ENCODE results near the gene DNAJC5.

DNAJC5 gene

GRCh38 chr20:63942250-63942951, 47.5 kb downstream of the DNAJC5 start:
- FAIRE-seq: no peak

- FAIRE-seq: no peak
Measured at GRCh38 chr20:63942969-63943807, 48.3 kb downstream of the DNAJC5 start.

DNA sequence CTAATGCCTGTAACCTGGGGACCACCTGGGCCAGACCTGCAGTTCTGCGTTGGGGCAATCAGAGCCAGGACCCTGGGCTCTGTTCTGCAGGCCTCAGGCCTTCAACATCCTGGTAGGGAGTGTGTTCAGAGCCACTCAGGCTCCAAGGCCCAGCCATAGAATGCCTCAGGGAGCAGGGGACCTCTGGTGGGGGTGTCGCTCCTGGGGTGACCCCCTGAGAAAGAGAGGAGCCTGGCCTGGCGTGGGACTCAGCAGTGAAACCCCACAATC, 48.8 kb downstream of the DNAJC5 start:
- FAIRE-seq: no peak

GRCh38 chr20:63944078-63944941, 49.4 kb downstream of the DNAJC5 start:
- no peak for FAIRE-seq

- no peak for FAIRE-seq
Measured at GRCh38 chr20:63945031-63945658, 50.2 kb downstream of the DNAJC5 start.

DNA sequence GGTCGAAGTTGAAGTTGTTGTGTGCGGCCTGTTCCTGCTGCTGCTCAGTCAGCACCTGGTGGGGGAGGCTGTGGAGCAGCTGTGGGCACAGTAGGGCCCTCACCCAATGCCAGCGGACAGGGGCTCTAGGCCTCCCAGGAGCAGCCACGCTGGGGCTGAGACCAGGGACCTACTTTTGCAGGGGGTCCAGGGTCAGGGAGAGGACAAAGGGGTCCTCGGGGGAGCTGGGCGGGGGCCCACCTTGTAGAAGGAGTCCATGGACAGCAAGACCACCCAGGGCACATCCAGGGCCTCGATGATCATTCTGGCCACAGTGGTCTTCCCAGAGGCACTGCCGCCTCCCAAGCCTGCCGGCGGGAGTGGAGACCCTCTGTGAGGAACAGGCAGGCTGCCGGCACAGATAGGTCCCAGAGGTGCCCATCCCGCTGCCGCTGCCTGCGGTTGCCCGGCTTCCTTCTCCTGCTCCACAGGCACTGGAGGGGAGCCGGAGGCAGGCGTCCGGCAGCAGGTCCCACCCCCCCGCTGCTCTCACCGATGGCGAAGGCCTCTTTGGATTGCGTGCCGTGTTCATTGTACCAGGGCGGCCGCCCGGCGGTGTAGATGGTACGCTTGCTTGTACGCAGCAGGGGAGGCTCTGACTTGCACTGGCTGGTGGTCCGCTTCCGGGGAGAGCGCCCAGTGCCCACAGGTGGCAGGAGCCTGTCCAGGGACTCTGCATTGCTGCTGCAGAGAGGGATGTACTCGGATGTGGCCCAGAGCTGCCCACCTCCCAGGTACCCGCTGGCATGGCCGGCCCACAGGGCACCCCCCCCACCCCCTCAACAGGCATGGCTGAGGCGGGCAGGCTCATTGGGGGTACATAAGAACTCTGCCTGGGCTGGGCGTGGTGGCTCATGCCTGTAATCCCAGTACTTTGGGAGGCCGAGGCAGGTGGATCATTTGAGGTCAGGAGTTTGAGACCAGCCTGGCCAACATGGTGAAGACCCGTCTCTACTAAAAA, 51.3 kb downstream of the DNAJC5 start:
- no peak for FAIRE-seq

- FAIRE-seq: no peak
Measured at GRCh38 chr20:63946986-63947637, 52.2 kb downstream of the DNAJC5 start.

DNA sequence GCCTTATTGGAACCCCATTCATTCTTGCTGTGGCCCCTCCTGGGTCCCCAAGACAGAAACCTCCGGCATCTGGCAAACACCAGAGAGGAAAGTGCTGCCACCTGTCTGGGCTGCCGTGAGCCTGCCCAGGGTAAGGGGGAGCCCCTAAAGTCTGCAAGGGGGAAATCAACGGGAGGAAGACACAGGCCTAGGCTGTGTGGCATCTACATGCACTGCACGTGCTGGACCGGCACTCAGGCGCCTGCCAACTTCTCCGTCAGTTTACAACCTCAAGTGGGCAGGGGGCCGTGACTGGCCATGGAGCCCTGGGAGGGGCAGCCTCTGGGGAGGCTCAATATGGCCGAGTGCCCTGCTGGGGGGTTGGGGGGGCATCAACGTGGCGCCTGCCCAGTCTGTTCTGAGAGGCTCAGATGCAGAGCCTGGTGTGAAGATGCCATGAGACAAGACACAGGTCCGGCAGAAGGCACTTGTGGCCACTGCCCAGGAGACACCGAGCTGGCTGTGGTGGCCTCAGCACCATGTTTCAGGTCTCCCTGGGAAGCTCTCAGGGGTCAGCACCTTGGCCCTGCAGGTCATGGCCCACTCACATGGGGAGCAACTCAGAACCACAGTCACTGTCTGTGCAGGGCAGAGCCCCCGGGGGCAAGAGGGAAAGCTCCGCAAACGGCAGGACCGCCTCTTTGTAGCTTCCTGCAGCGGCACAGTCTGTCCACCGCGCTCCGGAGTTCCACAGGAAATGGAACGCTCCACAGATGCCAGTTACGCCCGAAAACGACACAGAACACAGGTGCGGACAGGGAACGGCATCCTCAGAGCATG, 52.9 kb downstream of the DNAJC5 start:
- FAIRE-seq: no peak

DNA sequence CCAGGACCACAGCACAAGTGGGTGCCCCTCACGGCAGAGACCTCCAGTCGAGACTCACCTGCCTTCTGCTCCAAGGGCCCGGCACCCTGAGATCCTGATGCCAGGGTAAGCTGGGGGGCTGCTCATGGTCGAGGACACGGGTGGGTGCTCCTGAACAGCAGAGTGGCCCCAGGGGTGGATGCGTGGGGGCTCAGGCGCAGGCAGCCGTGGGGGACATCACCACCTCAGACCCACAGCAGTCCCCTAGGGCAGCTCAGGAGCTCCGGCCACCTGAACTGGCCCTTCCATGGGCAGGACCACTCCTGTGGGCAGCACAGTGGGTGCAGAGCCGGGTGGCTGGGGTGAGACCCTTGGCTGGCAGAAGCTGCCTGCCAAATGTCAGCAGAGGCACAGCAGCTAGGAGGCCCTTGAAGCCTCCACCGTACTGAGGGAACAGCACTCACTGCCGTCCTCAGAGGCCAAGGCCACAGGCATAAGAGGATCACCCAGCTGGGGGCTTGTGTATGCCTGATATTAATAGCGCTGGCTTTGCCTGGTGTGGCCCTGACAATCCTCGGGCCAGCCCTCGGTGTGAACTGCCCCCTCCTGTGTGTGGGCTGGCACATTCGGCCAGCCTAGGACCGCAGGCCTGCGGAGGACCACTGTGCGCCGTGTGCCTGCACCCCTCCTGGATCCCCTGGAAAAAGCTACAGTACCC, 55.9 kb downstream of the DNAJC5 start:
- no peak for FAIRE-seq

- no peak for FAIRE-seq
Measured at GRCh38 chr20:63951398-63952209, 56.7 kb downstream of the DNAJC5 start.

- no peak for FAIRE-seq
Measured at GRCh38 chr20:63952210-63952535, 57.2 kb downstream of the DNAJC5 start.

DNA sequence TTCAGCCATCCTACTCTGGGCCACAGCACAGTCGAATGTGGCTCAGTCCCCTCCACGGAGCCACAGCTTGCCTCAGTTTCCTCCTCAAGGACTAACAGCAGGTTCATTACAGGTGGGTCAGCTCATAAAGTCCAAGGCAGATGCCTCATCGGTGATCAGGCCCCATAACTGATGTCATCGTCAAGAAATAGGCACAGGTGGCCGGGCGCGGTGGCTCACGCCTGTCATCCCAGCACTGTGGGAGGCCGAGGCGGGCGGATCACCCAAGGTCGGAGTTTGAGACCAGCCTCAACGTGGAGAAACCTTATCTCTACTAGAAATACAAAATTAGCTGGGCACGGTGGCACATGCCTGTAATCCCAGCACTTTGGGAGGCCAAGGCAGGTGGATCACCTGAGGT, 57.8 kb downstream of the DNAJC5 start:
- no peak for FAIRE-seq

DNA sequence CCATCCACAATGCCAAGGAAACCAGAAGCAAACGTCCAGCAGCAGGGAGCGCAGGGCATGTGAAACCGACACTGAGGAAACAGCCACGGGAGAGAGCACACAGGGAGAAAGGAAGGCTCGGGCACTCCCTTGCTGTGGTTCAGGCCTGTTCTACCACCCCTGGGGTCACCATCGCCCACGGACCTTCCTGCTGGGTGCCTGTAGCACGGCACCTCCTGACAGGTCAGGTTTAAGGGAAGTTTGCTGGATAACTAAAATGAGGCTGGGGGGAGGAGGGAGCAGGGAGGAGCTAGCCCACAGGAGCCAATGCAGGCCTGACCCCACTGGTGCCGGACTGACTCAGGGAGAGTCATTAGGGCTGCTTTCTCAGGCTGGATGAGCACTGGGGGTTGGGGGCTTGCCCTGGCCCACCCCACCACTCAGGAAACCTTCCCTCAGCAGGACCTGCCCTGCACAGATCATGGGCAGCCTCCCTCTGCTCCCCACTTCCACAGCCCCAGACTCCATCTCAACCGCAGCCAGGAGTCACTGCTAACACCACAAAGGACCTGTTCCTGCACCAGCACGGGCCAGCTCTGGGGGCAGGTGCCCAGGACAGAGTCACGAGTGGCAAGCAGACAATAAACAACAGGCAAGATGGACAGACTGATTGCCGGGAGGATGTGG, 59.0 kb downstream of the DNAJC5 start:
- FAIRE-seq: no peak

DNA sequence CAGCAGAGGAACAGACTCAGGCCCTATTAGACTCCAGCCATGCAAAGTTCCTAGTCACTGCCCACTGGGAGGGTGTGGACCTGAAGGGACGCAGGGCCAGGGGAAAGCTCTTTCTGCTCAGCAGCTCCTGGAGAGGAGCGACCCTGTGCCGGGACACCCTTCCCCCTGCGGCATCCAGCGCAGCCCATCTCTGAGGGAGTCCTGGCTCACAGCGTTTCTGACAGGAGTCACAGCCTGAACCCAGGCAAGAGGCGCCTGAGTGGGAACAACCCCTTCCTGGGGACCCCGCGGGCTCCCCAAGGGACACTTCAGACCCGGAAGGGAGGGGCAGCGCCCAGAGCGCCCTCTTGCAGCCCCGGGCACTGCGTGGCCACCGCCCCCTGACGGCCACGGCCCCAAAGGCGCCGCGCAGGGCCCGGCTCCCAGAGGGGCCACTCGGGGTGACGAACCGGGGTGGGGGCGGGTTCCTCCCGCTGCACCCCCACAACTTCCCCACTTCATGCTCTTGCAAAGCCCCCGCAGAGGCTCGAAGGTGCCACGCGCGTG, 60.4 kb downstream of the DNAJC5 start:
- no peak for FAIRE-seq

DNA sequence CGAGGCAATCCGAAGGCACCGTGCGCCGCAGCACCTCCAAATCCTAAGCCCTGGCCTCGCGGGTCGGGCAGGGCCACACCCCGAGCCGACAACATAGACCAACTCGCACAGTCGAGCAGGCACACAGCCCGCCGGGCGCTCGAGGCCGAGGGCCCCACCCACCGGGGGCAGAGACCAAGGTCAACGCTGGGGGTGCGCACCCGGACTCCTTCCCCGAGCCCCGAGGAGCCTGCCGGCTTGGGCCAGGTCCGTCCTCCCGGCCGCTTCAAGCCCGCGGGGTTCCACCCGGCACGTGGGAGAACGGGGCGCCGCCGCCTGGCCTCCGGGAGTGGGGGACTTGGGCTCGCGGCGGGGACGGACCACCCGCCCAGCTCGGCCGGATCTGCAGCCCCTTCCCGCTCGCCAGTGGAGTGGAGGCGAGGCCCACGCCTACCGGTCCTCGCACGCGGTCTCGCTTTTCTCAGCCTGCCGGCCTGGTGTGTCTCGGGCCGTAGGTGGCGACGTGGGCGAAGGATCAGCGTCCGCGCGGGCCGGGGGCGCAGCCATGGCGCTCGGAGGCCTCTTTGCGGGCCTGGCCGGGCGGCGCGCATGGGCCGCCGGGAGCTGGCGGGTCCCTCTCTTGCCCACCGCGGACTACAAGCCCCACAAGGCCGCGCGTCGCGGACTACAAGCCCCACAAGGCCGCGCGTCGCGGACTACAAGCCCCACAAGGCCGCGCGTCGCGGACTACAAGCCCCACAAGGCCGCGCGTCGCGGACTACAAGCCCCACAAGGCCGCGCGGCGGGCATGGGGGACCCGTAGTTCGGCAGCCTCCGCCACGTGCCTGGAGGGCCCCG, 61.1 kb downstream of the DNAJC5 start, which contains the start of gene UCKL1:
TSS of gene UCKL1 (minus strand) at position 590 of the 837 bp plus-strand sequence. CDS start at position 546, 44 bp downstream.
- no peak for FAIRE-seq

GRCh38 chr20:63956664-63957003, 61.7 kb downstream of the DNAJC5 start:
- FAIRE-seq: no peak
